K562 (cell line): Measurements from ENCODE around the gene TUBG2. TPM values are rescaled to one million over a fixed set of nuclear protein-coding genes. Genes with fewer than 3 reads are reported as not detected.
A peak's percentile ranks its signal among the peaks of the same experiment; 100 is the strongest.

Source experiments
- CAMTA2 ChIP-seq: fragments of 250-450 bp; sonication (Bioruptor Pico); conservative IDR thresholded peaks from 2 replicates; pipeline ENCODE4 v1.5.1; 2022
- CBFA2T3 ChIP-seq: fragments of 450-650 bp; IDR thresholded peaks from 2 replicates; pipeline ENCODE4 v1.6.1; 2017
- CBX1 ChIP-seq: sonication (generic); IDR thresholded peaks from 2 replicates; pipeline ENCODE4 v1.6.1; 2016; ENCODE audit warnings: antibody characterized with exemption, low read depth, mild to moderate bottlenecking
- CREBBP ChIP-seq: IDR thresholded peaks from one replicate; pipeline ENCODE4 v1.6.1; 2012; ENCODE audit warnings: low read depth, mild to moderate bottlenecking, control low read depth, inconsistent platforms, low read length
- DIDO1 ChIP-seq: fragments of 450-650 bp; IDR thresholded peaks from 2 replicates; pipeline ENCODE4 v1.6.1; 2016; ENCODE audit warnings: low read depth, missing biosample characterization, missing genetic modification characterization
- ETS1 ChIP-seq: conservative IDR thresholded peaks from 2 replicates; pipeline ENCODE4 v1.6.1; 2011; ENCODE audit warnings: low read depth, mild to moderate bottlenecking, low read length; ENCODE audit not compliant: control insufficient read depth
- FOXA3 ChIP-seq, 2 experiments: fragments of 450-650 bp in 1 of 2; sonication (generic) in 1 of 2; formaldehyde crosslinking; IDR thresholded peaks in 1 of 2; conservative IDR thresholded peaks in 1 of 2; 2 replicates each; pipeline versions ENCODE4 v1.4.0 to v1.8.0; 2020 to 2022; ENCODE audit warnings: mild to moderate bottlenecking in 2 of 2, missing genetic modification reagents in 1 of 2
- PYGO2 ChIP-seq: fragments of 450-650 bp; IDR thresholded peaks from 2 replicates; pipeline ENCODE4 v1.6.1; 2016; ENCODE audit warnings: mild to moderate bottlenecking, missing genetic modification characterization, moderate library complexity, missing compliant biosample characterization
- SRSF7 ChIP-seq: fragments of 200-400 bp; formaldehyde crosslinking; optimal IDR thresholded peaks from 2 replicates; pipeline ENCODE3; 2017; ENCODE audit warnings: mild to moderate bottlenecking, low read depth, low read length
- TCF7 ChIP-seq: sonication (generic); IDR thresholded peaks from 2 replicates; pipeline ENCODE4 v1.6.1; 2016; ENCODE audit warnings: antibody characterized with exemption, borderline replicate concordance
- USF2 ChIP-seq: sonication (generic); formaldehyde crosslinking; IDR thresholded peaks from 2 replicates; pipeline ENCODE4 v1.5.0; 2020; ENCODE audit warnings: missing genetic modification reagents
- ZBTB1 ChIP-seq: sonication (generic); formaldehyde crosslinking; IDR thresholded peaks from 2 replicates; pipeline ENCODE4 v1.8.1; 2023; ENCODE audit warnings: missing genetic modification reagents, low read depth, mild to moderate bottlenecking, borderline replicate concordance
- ZBTB34 ChIP-seq: fragments of 250-450 bp; sonication (Bioruptor Pico); IDR thresholded peaks from 2 replicates; pipeline ENCODE4 v1.8.0; 2021; ENCODE audit warnings: mild to moderate bottlenecking, moderate library complexity
- ZEB2 ChIP-seq: fragments of 450-650 bp; IDR thresholded peaks from 2 replicates; pipeline ENCODE4 v1.6.1; 2016
- ZNF224 ChIP-seq: sonication (generic); formaldehyde crosslinking; IDR thresholded peaks from 2 replicates; pipeline ENCODE4 v1.8.0; 2022; ENCODE audit warnings: mild to moderate bottlenecking, missing genetic modification reagents
- ZNF518B ChIP-seq: fragments of 250-450 bp; sonication (Bioruptor Pico); IDR thresholded peaks from 2 replicates; pipeline ENCODE4 v1.5.0; 2021; ENCODE audit warnings: mild to moderate bottlenecking, moderate library complexity
- polyA plus RNA-seq, 8 experiments: library from polyadenylated mRNA; depleted of rRNA in 4 of 8; stranded (reverse) in 5 of 8; unstranded in 3 of 8; fragments of >200 nt; fragmentation: Nextera tagmentation in 2 of 8; fragmentation: Illumina TruSeq in 1 of 8; extraction: Ambion mirVana in 2 of 8; extraction: Trizol in 1 of 8; gene quantifications; 2 replicates each; pipeline versions ENCODE4 v1.2.1 to v1.2.3, GENCODE V29; 2011 to 2014; ENCODE audit warnings: inconsistent platforms in 1 of 8, missing spikeins in 1 of 8
- total RNA-seq, 7 experiments: library from RNA; depleted of rRNA in 6 of 7; stranded (reverse); fragments of >200 nt in 6 of 7; fragmentation: Illumina TruSeq in 2 of 7; extraction: Trizol in 2 of 7; gene quantifications; 2 replicates each; pipeline versions ENCODE4 v1.2.1 to v1.2.3, GENCODE V29; 2011 to 2021; ENCODE audit warnings: low replicate concordance in 1 of 7
- TF ChIP-seq, protein P1 (sequence below), 3 experiments: fragments of 200-800 bp in 1 of 3; sonication (Bioruptor generic) in 1 of 3; sonication (generic) in 1 of 3; formaldehyde crosslinking in 1 of 3; IDR thresholded peaks; 2 replicates each; pipeline versions ENCODE4 v1.6.1 to v1.8.0; 2016 to 2022; ENCODE audit warnings: mild to moderate bottlenecking in 2 of 3, missing compliant biosample characterization in 2 of 3, missing genetic modification characterization in 2 of 3, missing genetic modification reagents in 1 of 3
- TF ChIP-seq, protein P2 (sequence below): fragments of 450-650 bp; conservative IDR thresholded peaks from 2 replicates; pipeline ENCODE4 v1.6.1; 2016; ENCODE audit warnings: missing genetic modification characterization, low read depth, mild to moderate bottlenecking, missing compliant biosample characterization, moderate library complexity

Gene TUBG2
- total and polyA plus RNA-seq, 9 of the 15 experiments (the other 6 are each of a cell fraction or from before 2014, with no cell fraction given), result 0.09 to 0.80 (median 0.24) TPM; not detected in 2

DNA sequence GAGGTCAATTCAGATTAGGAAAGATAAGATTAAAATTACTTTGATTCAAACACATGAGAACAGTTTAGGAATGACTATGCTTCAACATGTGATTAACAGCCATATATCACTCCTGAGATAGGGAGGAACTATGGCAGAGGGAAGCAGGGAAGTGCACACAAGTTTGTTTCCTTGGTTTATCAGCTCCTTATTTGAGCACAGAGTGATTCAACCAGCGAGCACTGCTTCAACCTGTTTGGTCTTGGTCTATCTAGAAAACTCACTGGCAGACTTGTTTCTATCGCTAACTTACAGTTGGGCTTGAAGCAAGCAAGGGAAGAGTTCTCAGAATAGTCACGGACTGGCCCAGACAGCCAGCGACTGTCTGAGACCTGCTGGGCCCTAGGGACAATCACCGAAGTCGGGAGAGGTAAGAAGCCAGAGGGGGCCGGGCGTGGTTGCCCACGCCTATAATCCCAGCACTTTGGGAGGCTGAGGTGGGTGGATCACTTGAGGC, 26.1 kb upstream of the TUBG2 start (continued):
- TF ChIP-seq, protein P1, sequence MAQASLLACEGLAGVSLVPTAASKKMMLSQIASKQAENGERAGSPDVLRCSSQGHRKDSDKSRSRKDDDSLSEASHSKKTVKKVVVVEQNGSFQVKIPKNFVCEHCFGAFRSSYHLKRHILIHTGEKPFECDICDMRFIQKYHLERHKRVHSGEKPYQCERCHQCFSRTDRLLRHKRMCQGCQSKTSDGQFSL (CRISPR knock-in tag; IDR thresholded peaks at IDR 0.05), result no peak
- TF ChIP-seq, protein P1 (tag; IDR thresholded peaks at IDR 0.05), result no peak
- TF ChIP-seq TCF7, result no peak
- no peak for TF ChIP-seq SRSF7
- TF ChIP-seq ZNF518B, result no peak
- no peak for TF ChIP-seq PYGO2
- TF ChIP-seq ZNF224 (CRISPR knock-in tag), result no peak
- TF ChIP-seq ZBTB34, result no peak
- TF ChIP-seq FOXA3 (CRISPR knock-in tag; conservative IDR thresholded peaks at IDR 0.05 in 1 of 2, IDR thresholded peaks at IDR 0.05 in 1 of 2), result no peak
- TF ChIP-seq, protein P2, sequence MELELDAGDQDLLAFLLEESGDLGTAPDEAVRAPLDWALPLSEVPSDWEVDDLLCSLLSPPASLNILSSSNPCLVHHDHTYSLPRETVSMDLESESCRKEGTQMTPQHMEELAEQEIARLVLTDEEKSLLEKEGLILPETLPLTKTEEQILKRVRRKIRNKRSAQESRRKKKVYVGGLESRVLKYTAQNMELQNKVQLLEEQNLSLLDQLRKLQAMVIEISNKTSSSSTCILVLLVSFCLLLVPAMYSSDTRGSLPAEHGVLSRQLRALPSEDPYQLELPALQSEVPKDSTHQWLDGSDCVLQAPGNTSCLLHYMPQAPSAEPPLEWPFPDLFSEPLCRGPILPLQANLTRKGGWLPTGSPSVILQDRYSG (tag), result no peak
- TF ChIP-seq CAMTA2 (CRISPR knock-in tag), result no peak
- TF ChIP-seq ETS1, result no peak
- peak; percentile 96 for TF ChIP-seq CBFA2T3
- TF ChIP-seq ZEB2, result peak; percentile 47; the same call in 1 of the 2 replicates
- no peak for TF ChIP-seq CBX1
- TF ChIP-seq ZBTB1 (CRISPR knock-in tag), result no peak
- TF ChIP-seq CREBBP, result no peak
- TF ChIP-seq USF2 (CRISPR knock-in tag), result no peak
- no peak for TF ChIP-seq DIDO1 (tag)
